Stimulated activated CD4-positive, alpha-beta T cell treated with anti-CD3 and anti-CD28 coated beads, Interleukin-15, amount 100 ng/mL, for 48 hours (primary cell): ENCODE data around the gene LRRC46.

Experiments
- DNase-seq, 2 donors: peaks; one replicate each; pipeline ENCODE4 v3.0.0-alpha.2; 2020; ENCODE audit warnings: low read depth in 2 of 2

LRRC46 gene

GRCh38 chr17:47852113-47852949 lies 20.9 kb downstream of the LRRC46 start:
- no peak for DNase-seq

GRCh38 chr17:47853616-47854015 lies 22.1 kb downstream of the LRRC46 start:
- no peak for DNase-seq

GRCh38 chr17:47855737-47856136 lies 24.3 kb downstream of the LRRC46 start:
- no peak for DNase-seq

- no peak for DNase-seq
Measured at GRCh38 chr17:47856830-47857229, 25.4 kb downstream of the LRRC46 start.

GRCh38 chr17:47857551-47858455 lies 26.3 kb downstream of the LRRC46 start:
- DNase-seq, result no peak

GRCh38 chr17:47860386-47860785 lies 28.9 kb downstream of the LRRC46 start:
- no peak for DNase-seq

GRCh38 chr17:47862621-47863440 lies 31.4 kb downstream of the LRRC46 start:
- DNase-seq, result no peak

GRCh38 chr17:47864791-47865216 lies 33.3 kb downstream of the LRRC46 start:
- no peak for DNase-seq

- DNase-seq, result no peak
Measured at GRCh38 chr17:47866941-47867340, 35.5 kb downstream of the LRRC46 start.

GRCh38 chr17:47867813-47868533 lies 36.5 kb downstream of the LRRC46 start:
- no peak for DNase-seq

GRCh38 chr17:47869114-47869513 lies 37.6 kb downstream of the LRRC46 start:
- no peak for DNase-seq

GRCh38 chr17:47870056-47870455 lies 38.6 kb downstream of the LRRC46 start:
- DNase-seq, result no peak

GRCh38 chr17:47871048-47871447 lies 39.6 kb downstream of the LRRC46 start:
- no peak for DNase-seq

- no peak for DNase-seq
Measured at GRCh38 chr17:47872019-47872650, 40.7 kb downstream of the LRRC46 start.

GRCh38 chr17:47872651-47873161 lies 41.2 kb downstream of the LRRC46 start:
- DNase-seq, result no peak

- no peak for DNase-seq
Measured at GRCh38 chr17:47873200-47874090, 42.0 kb downstream of the LRRC46 start.

GRCh38 chr17:47875011-47875985 lies 43.8 kb downstream of the LRRC46 start:
- no peak for DNase-seq

GRCh38 chr17:47877368-47878034 lies 46.0 kb downstream of the LRRC46 start:
- no peak for DNase-seq
